Measurements from ENCODE around the gene TECTB.

The TECTB gene

GRCh38 chr10:112347709-112348671 is 64.8 kb downstream of the TECTB start:
- no peak for DNase-seq (ENCODE audit: low read depth)

- no peak for DNase-seq (ENCODE audit: low read depth)
Observed at GRCh38 chr10:112348759-112349158, 65.6 kb downstream of the TECTB start.

GRCh38 chr10:112349521-112350085 is 66.4 kb downstream of the TECTB start:
- DNase-seq (ENCODE audit: low read depth), result no peak

- DNase-seq (ENCODE audit: low read depth), result no peak
Observed at GRCh38 chr10:112351146-112351545, 67.9 kb downstream of the TECTB start.

GRCh38 chr10:112352044-112352443 is 68.8 kb downstream of the TECTB start:
- no peak for DNase-seq (ENCODE audit: low read depth)

- no peak for DNase-seq (ENCODE audit: low read depth)
Observed at GRCh38 chr10:112353046-112353445, 69.8 kb downstream of the TECTB start.

Measured in stromal cell of bone marrow (primary cell).